AG04450 (cell line): ENCODE measurements around the gene PVALB. TPM values are rescaled to one million over a fixed set of nuclear protein-coding genes. Genes with fewer than 3 reads are reported as not detected.

Experiments
- CTCF ChIA-PET: fragments of 300-600, 350-600 bp; formaldehyde crosslinking; extraction: SDS; loops from one replicate; lab custom pipeline; 2022; ENCODE audit warnings: antibody characterized with exemption, inconsistent platforms; lab: Charles Lee
- POLR2A ChIA-PET: fragments of 350-600 bp; formaldehyde crosslinking; extraction: SDS; loops from one replicate; lab custom pipeline; 2021; ENCODE audit warnings: antibody characterized with exemption, inconsistent platforms; lab: Yijun Ruan, JAX
- DNase-seq: peaks from one replicate; pipeline ENCODE4 v3.0.0-alpha.2; 2011; ENCODE audit warnings: low read depth, low spot score
- H3K27ac ChIP-seq: one replicate; pipeline ENCODE4 v1.5.1; 2012; ENCODE audit warnings: low read depth, low read length, control low read depth
- H3K27me3 ChIP-seq: one replicate; pipeline ENCODE4 v1.6.0; 2012; ENCODE audit warnings: low read length; ENCODE audit not compliant: control insufficient read depth, insufficient read depth
- H3K4me3 ChIP-seq: 2 replicates; pipeline ENCODE4 v1.5.1; 2011; ENCODE audit warnings: mild to moderate bottlenecking, low read depth, low read length, control low read depth
- H3K9me3 ChIP-seq: 2 replicates; pipeline ENCODE4 v1.5.1; 2012; ENCODE audit warnings: low read length; ENCODE audit not compliant: control insufficient read depth, insufficient read depth
- CTCF ChIP-seq: IDR thresholded peaks from 2 replicates; pipeline ENCODE4 v1.5.1; 2011; ENCODE audit warnings: low read depth, low read length, control low read depth, inconsistent platforms
- polyA plus RNA-seq: library from polyadenylated mRNA; depleted of rRNA; stranded (reverse); fragments of >200 nt; gene quantifications from 2 replicates; pipeline ENCODE4 v1.2.3, GENCODE V29; 2011

Gene PVALB
- polyA plus RNA-seq, 1 experiment: not detected

- ChIA-PET POLR2A (no interaction called here), CTCF (no interaction called here)
- Histone ChIP-seq H3K9me3 (peaks cover 6% of the 10 kb centered on the region), H3K4me3 (no peak overlapping the region), H3K27ac (no peak overlapping the region), H3K27me3 (peaks cover 11% of the 10 kb centered on the region)
- TF ChIP-seq CTCF: no peak
- DNase-seq: no peak
Observed at GRCh38 chr22:36850056-36850455, 33.2 kb upstream of the PVALB start.

GRCh38 chr22:36846949-36847348 is 30.1 kb upstream of the PVALB start:
- Histone ChIP-seq H3K27ac (no peak overlapping the region), H3K4me3 (no peak overlapping the region), H3K9me3 (no peaks in the 10 kb centered on the region), H3K27me3 (peaks cover 20% of the 10 kb centered on the region)
- ChIA-PET CTCF (no interaction called here), POLR2A (no interaction called here)
- no peak for TF ChIP-seq CTCF
- no peak for DNase-seq

GRCh38 chr22:36846271-36846670 is 29.4 kb upstream of the PVALB start:
- H3K4me3 ChIP-seq: no peak overlapping the region
- peaks cover 20% of the 10 kb centered on the region for H3K27me3 ChIP-seq
- ChIA-PET POLR2A (interaction anchor here (0.7 kb wide), 1 partner anchor 76 kb away, joined by 4 read pairs; no protein-coding TSS in a partner anchor), CTCF (interaction anchor here (0.7 to 2.1 kb wide), 2 partner anchors 10 to 27 kb away, joined by 4 to 22 read pairs; no protein-coding TSS in a partner anchor)
- no peaks in the 10 kb centered on the region for H3K9me3 ChIP-seq
- DNase-seq: no peak
- no peak for TF ChIP-seq CTCF
- H3K27ac ChIP-seq: no peak overlapping the region

- Histone ChIP-seq H3K27me3 (peaks cover 12% of the 10 kb centered on the region), H3K9me3 (peaks cover 9% of the 10 kb centered on the region; the same call in 1 of the 2 replicates), H3K27ac (no peak overlapping the region), H3K4me3 (no peak overlapping the region)
- DNase-seq: no peak
- TF ChIP-seq CTCF: no peak
- CTCF ChIA-PET: interaction anchor here (0.5 to 3.9 kb wide), 2 partner anchors 16 to 140 kb away, joined by 4 to 20 read pairs; no protein-coding TSS in a partner anchor
- POLR2A ChIA-PET: no interaction called here
Observed at GRCh38 chr22:36840106-36840505, 23.3 kb upstream of the PVALB start.

GRCh38 chr22:36839356-36840073 is 22.7 kb upstream of the PVALB start:
- CTCF ChIA-PET: interaction anchor here (3.9 kb wide), 1 partner anchor 17 kb away, joined by 20 read pairs; no protein-coding TSS in a partner anchor
- H3K4me3 ChIP-seq: no peak overlapping the region
- H3K27me3 ChIP-seq: peaks cover 12% of the 10 kb centered on the region
- H3K9me3 ChIP-seq: peaks cover 9% of the 10 kb centered on the region; the same call in 1 of the 2 replicates
- DNase-seq: no peak
- no peak overlapping the region for H3K27ac ChIP-seq
- POLR2A ChIA-PET: no interaction called here
- TF ChIP-seq CTCF: no peak
